K562 (cell line): Measurements from ENCODE around the gene ALDH16A1. TPM values are rescaled to one million over a fixed set of nuclear protein-coding genes. Genes with fewer than 3 reads are reported as not detected.

Experiments
- BCOR ChIP-seq: fragments of 450-650 bp; IDR thresholded peaks from 2 replicates; pipeline ENCODE4 v1.6.1; 2016
- CEBPB ChIP-seq: fragments of 450-650 bp; IDR thresholded peaks from 2 replicates; pipeline ENCODE4 v1.6.1; 2016; ENCODE audit warnings: missing genetic modification characterization, missing compliant biosample characterization
- ETV5 ChIP-seq: sonication (generic); formaldehyde crosslinking; IDR thresholded peaks from 2 replicates; pipeline ENCODE4 v1.4.0; 2020; ENCODE audit warnings: low read depth, mild to moderate bottlenecking, missing genetic modification reagents
- HINFP ChIP-seq: fragments of 450-650 bp; conservative IDR thresholded peaks from 2 replicates; pipeline ENCODE4 v1.6.1; 2016; ENCODE audit warnings: missing genetic modification characterization, low read depth, mild to moderate bottlenecking, control low read depth, missing compliant biosample characterization
- HNRNPK ChIP-seq: fragments of 200-400 bp; formaldehyde crosslinking; IDR thresholded peaks from one replicate; pipeline ENCODE4 v1.6.1; 2018; ENCODE audit warnings: mild to moderate bottlenecking, low read depth, low read length; ENCODE audit not compliant: poor library complexity, severe bottlenecking
- KLF1 ChIP-seq: fragments of 450-650 bp; IDR thresholded peaks from 2 replicates; pipeline ENCODE4 v1.6.1; 2016; ENCODE audit warnings: missing genetic modification characterization, missing compliant biosample characterization
- L3MBTL2 ChIP-seq: fragments of 450-650 bp; IDR thresholded peaks from 2 replicates; pipeline ENCODE4 v1.6.1; 2016; ENCODE audit warnings: mild to moderate bottlenecking, moderate library complexity
- MAX ChIP-seq: sonication (generic); formaldehyde crosslinking; IDR thresholded peaks from 2 replicates; pipeline ENCODE4 v1.9.0; 2022; ENCODE audit warnings: mild to moderate bottlenecking, missing genetic modification reagents
- NFIC ChIP-seq: fragments of 450-650 bp; IDR thresholded peaks from 2 replicates; pipeline ENCODE4 v1.6.1; 2017; ENCODE audit warnings: mild to moderate bottlenecking, inconsistent platforms
- NR0B1 ChIP-seq: fragments of 450-650 bp; IDR thresholded peaks from one replicate; pipeline ENCODE4 v1.6.1; 2018; ENCODE audit warnings: mild to moderate bottlenecking, moderate library complexity; ENCODE audit not compliant: partially characterized antibody
- NR2C2 ChIP-seq, 2 experiments: fragments of 200-800 bp in 1 of 2; sonication (Bioruptor generic) in 1 of 2; sonication (generic) in 1 of 2; formaldehyde crosslinking in 1 of 2; IDR thresholded peaks; 2 replicates each; pipeline versions ENCODE4 v1.6.1 to v1.8.0; 2016 to 2022; ENCODE audit warnings: mild to moderate bottlenecking in 1 of 2, missing compliant biosample characterization in 1 of 2, missing genetic modification characterization in 1 of 2, missing genetic modification reagents in 1 of 2
- SIN3B ChIP-seq: fragments of 450-650 bp; IDR thresholded peaks from 2 replicates; pipeline ENCODE4 v1.6.1; 2017; ENCODE audit warnings: low read depth, mild to moderate bottlenecking, moderate library complexity
- SRF ChIP-seq, 2 experiments: fragments of 250-450, 450-650 bp in 1 of 2; sonication (Bioruptor Pico) in 1 of 2; sonication (generic) in 1 of 2; formaldehyde crosslinking; IDR thresholded peaks; 2 replicates each; pipeline versions ENCODE4 v1.5.0 to v1.5.1; 2020 to 2022; ENCODE audit warnings: mild to moderate bottlenecking in 1 of 2, missing genetic modification reagents in 1 of 2
- TOE1 ChIP-seq, 2 experiments: fragments of 450-650 bp in 1 of 2; sonication (generic) in 1 of 2; formaldehyde crosslinking in 1 of 2; IDR thresholded peaks; 2 replicates each; pipeline versions ENCODE4 v1.7.1 to v1.8.0; 2016 to 2022; ENCODE audit warnings: borderline replicate concordance in 2 of 2, mild to moderate bottlenecking in 2 of 2, antibody characterized with exemption in 1 of 2, inconsistent platforms in 1 of 2, low read depth in 1 of 2, missing genetic modification reagents in 1 of 2, moderate library complexity in 1 of 2
- ZFP91 ChIP-seq: sonication (generic); formaldehyde crosslinking; IDR thresholded peaks from 2 replicates; pipeline ENCODE4 v1.8.0; 2022; ENCODE audit warnings: mild to moderate bottlenecking, missing genetic modification reagents
- ZNF184 ChIP-seq: sonication (generic); formaldehyde crosslinking; IDR thresholded peaks from 2 replicates; pipeline ENCODE4 v1.5.0; 2020; ENCODE audit warnings: missing genetic modification reagents
- ZNF232 ChIP-seq: sonication (generic); formaldehyde crosslinking; IDR thresholded peaks from 2 replicates; pipeline ENCODE4 v1.8.0; 2022; ENCODE audit warnings: mild to moderate bottlenecking, missing genetic modification reagents
- ZNF584 ChIP-seq: fragments of 200-800 bp; sonication (Bioruptor generic); IDR thresholded peaks from 2 replicates; pipeline ENCODE4 v1.6.1; 2016; ENCODE audit warnings: low read depth, mild to moderate bottlenecking, missing genetic modification characterization, missing compliant biosample characterization
- ZNF830 ChIP-seq: fragments of 250-450 bp; sonication (Bioruptor Pico); IDR thresholded peaks from 2 replicates; pipeline ENCODE4 v1.5.0; 2021; ENCODE audit warnings: mild to moderate bottlenecking
- polyA plus RNA-seq, 8 experiments: library from polyadenylated mRNA; depleted of rRNA in 4 of 8; stranded (reverse) in 5 of 8; unstranded in 3 of 8; fragments of >200 nt; fragmentation: Nextera tagmentation in 2 of 8; fragmentation: Illumina TruSeq in 1 of 8; extraction: Ambion mirVana in 2 of 8; extraction: Trizol in 1 of 8; gene quantifications; 2 replicates each; pipeline versions ENCODE4 v1.2.1 to v1.2.3, GENCODE V29; 2011 to 2014; ENCODE audit warnings: inconsistent platforms in 1 of 8, missing spikeins in 1 of 8
- total RNA-seq, 7 experiments: library from RNA; depleted of rRNA in 6 of 7; stranded (reverse); fragments of >200 nt in 6 of 7; fragmentation: Illumina TruSeq in 2 of 7; extraction: Trizol in 2 of 7; gene quantifications; 2 replicates each; pipeline versions ENCODE4 v1.2.1 to v1.2.3, GENCODE V29; 2011 to 2021; ENCODE audit warnings: low replicate concordance in 1 of 7
- TF ChIP-seq, protein P1 (sequence below): sonication (generic); formaldehyde crosslinking; IDR thresholded peaks from 2 replicates; pipeline ENCODE4 v1.8.0; 2022; ENCODE audit warnings: missing genetic modification reagents, mild to moderate bottlenecking, moderate library complexity, borderline replicate concordance

The ALDH16A1 gene
- total and polyA plus RNA-seq, 9 of the 15 experiments (the other 6 are each of a cell fraction or from before 2014, with no cell fraction given) = 2.2 to 52.2 (median 7.6) TPM

DNA sequence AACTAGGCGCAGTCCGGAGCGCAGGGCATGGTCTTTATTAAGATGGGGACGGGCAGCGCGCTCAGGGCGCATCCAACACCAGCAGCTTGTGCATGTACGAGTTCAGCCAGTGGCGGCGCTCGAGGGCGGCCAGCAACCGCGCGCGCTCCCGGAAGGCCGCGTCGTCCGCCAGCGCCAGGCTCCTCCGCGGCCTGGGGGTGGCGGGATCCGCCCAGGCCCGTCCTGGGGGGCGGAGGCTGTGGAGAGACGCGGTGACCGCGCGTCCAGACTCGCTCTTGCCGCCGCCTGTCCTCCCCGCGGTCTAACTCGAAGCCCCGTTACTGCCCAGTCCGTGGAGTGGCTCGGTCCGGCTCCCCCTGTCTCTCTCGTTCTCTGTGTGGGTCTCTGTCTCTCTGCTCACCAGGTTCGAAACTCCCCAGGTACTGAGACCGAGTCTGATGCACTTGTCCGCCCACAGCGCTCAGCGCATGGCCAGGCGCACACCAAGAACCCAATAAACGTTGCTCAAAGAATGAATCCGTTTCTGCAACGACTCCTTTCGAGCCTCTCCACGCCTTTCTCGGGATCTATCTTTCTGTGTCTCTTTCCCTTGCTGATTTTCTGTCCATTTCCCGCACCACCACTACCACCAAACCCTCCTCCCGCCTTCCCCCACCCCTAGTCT is 30.5 kb upstream of the ALDH16A1 start (continued):
- TF ChIP-seq ZFP91 (CRISPR knock-in tag) (0 out of 2 replicates have a peak, but pooled peaks have one; percentile 38), ZNF184 (CRISPR knock-in tag) (no peak), KLF1 (tag) (peak; percentile 90), L3MBTL2 (peak; percentile 100), ZNF584 (0 out of 2 replicates have a peak, but pooled peaks have one; percentile 48), NFIC (no peak), CEBPB (tag) (no peak), ZNF232 (no peak), NR2C2 (CRISPR knock-in tag; IDR thresholded peaks at IDR 0.05) (peak; percentile 71; the same call in 1 of the 2 replicates), NR2C2 (tag; IDR thresholded peaks at IDR 0.05) (no peak), HINFP (peak; percentile 49; the same call in 1 of the 2 replicates), ETV5 (CRISPR knock-in tag) (peak; percentile 57; the same call in 1 of the 2 replicates), HNRNPK (peak; percentile 47), NR0B1 (no peak), TOE1 (IDR thresholded peaks at IDR 0.05; ENCODE audit: borderline replicate concordance) (peak; percentile 49; the same call in 1 of the 2 replicates), TOE1 (CRISPR knock-in tag; IDR thresholded peaks at IDR 0.05; ENCODE audit: borderline replicate concordance, low read depth) (no peak), ZNF830 (CRISPR knock-in tag) (no peak), SRF (CRISPR knock-in tag; IDR thresholded peaks at IDR 0.05) (peak in 1 of 2 experiments; percentile 47; a peak in 1 of 4 replicates), BCOR (peak; percentile 79), SIN3B (0 out of 2 replicates have a peak, but pooled peaks have one; percentile 30), MAX (CRISPR knock-in tag) (peak; percentile 93)
- TF ChIP-seq, protein P1, sequence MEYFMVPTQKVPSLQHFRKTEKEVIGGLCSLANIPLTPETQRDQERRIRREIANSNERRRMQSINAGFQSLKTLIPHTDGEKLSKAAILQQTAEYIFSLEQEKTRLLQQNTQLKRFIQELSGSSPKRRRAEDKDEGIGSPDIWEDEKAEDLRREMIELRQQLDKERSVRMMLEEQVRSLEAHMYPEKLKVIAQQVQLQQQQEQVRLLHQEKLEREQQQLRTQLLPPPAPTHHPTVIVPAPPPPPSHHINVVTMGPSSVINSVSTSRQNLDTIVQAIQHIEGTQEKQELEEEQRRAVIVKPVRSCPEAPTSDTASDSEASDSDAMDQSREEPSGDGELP (CRISPR knock-in tag) = peak; percentile 78
